Chondrocyte (in vitro differentiated cells): ENCODE measurements around the gene CHRNG. TPM values are rescaled to one million over a fixed set of nuclear protein-coding genes. Genes with fewer than 3 reads are reported as not detected.

ENCODE experiments used
- DNase-seq: peaks from one replicate; pipeline ENCODE4 v3.0.0; 2021; ENCODE audit warnings: mixed read lengths, low spot score
- H3K27ac Mint-ChIP-seq: one replicate; pipeline ENCODE4 v1.8.0; 2021; ENCODE audit warnings: mild to moderate bottlenecking, moderate library complexity, mixed read lengths; ENCODE audit not compliant: unreplicated experiment
- H3K27me3 Mint-ChIP-seq: 2 replicates; pipeline ENCODE4 v1.8.0; 2021; ENCODE audit warnings: low read depth, mixed read lengths
- H3K36me3 Mint-ChIP-seq: 2 replicates; pipeline ENCODE4 v1.8.0; 2021; ENCODE audit warnings: low read depth, mixed read lengths
- H3K4me1 Mint-ChIP-seq: 2 replicates; pipeline ENCODE4 v1.8.0; 2021; ENCODE audit warnings: low read depth, mild to moderate bottlenecking, mixed read lengths
- H3K4me3 Mint-ChIP-seq: one replicate; pipeline ENCODE4 v1.8.0; 2021; ENCODE audit warnings: mild to moderate bottlenecking, moderate library complexity, mixed read lengths; ENCODE audit not compliant: unreplicated experiment
- H3K9me3 Mint-ChIP-seq: 2 replicates; pipeline ENCODE4 v1.8.0; 2021; ENCODE audit warnings: low read depth, mixed read lengths
- CTCF ChIP-seq: fragments of 200-600 bp; sonication (generic); IDR thresholded peaks from 2 replicates; pipeline ENCODE4 v1.5.0; 2021; ENCODE audit warnings: antibody characterized with exemption, mild to moderate bottlenecking, moderate library complexity
- total RNA-seq: library from RNA; stranded (reverse); gene quantifications from 3 replicates; pipeline ENCODE4 v1.2.1, GENCODE V29; 2021

The CHRNG gene
- total RNA-seq, 1 donor from 2014 or later, result not detected

- Mint-ChIP-seq H3K36me3 (peaks cover 8% of the 10 kb centered on the region), H3K9me3 (peaks cover 7% of the 10 kb centered on the region), H3K4me1 (peaks cover 47% of the 10 kb centered on the region), H3K27ac (peak within 1 kb of the TSS; percentile 97), H3K4me3 (peak within 1 kb of the TSS; percentile 97), H3K27me3 (no peaks in the 10 kb centered on the region)
- TF ChIP-seq CTCF, result peak; percentile 69
- DNase-seq, result peak; percentile 98
These were observed 11.1 kb downstream of the CHRNG start, which contains the start of the genes EIF4E2 and TIGD1 for GRCh38 chr2:232550354-232551249. TSS of gene EIF4E2 (plus strand) at chr2:232550689. CDS start at chr2:232550725, 36 bp downstream. TSS of gene TIGD1 (minus strand) at chr2:232550557. CDS start at chr2:232549882, 675 bp downstream.

GRCh38 chr2:232551250-232551638 lies 11.8 kb downstream of the CHRNG start:
- Mint-ChIP-seq H3K4me1 (peaks cover 47% of the 10 kb centered on the region), H3K36me3 (peaks cover 6% of the 10 kb centered on the region), H3K9me3 (peaks cover 7% of the 10 kb centered on the region), H3K4me3 (peak overlapping the region; percentile 97), H3K27me3 (no peaks in the 10 kb centered on the region), H3K27ac (peak overlapping the region; percentile 97)
- DNase-seq, result no peak
- no peak for TF ChIP-seq CTCF

GRCh38 chr2:232551776-232552175 lies 12.3 kb downstream of the CHRNG start:
- no peak for TF ChIP-seq CTCF
- H3K9me3 Mint-ChIP-seq, result peaks cover 7% of the 10 kb centered on the region
- peaks cover 8% of the 10 kb centered on the region for H3K36me3 Mint-ChIP-seq
- peak overlapping the region; percentile 97 for H3K4me3 Mint-ChIP-seq
- peaks cover 47% of the 10 kb centered on the region for H3K4me1 Mint-ChIP-seq
- H3K27me3 Mint-ChIP-seq, result no peaks in the 10 kb centered on the region
- DNase-seq, result no peak
- peak overlapping the region; percentile 75 for H3K27ac Mint-ChIP-seq

- peaks cover 29% of the 10 kb centered on the region for H3K4me1 Mint-ChIP-seq
- DNase-seq, result no peak
- H3K4me3 Mint-ChIP-seq, result no peak overlapping the region
- no peaks in the 10 kb centered on the region for H3K9me3 Mint-ChIP-seq
- no peak for TF ChIP-seq CTCF
- H3K27ac Mint-ChIP-seq, result no peak overlapping the region
- peaks cover 19% of the 10 kb centered on the region for H3K36me3 Mint-ChIP-seq
- H3K27me3 Mint-ChIP-seq, result no peaks in the 10 kb centered on the region
These were observed 16.9 kb downstream of the CHRNG start for GRCh38 chr2:232556426-232556825.

GRCh38 chr2:232562515-232563151 lies 23.1 kb downstream of the CHRNG start:
- no peak overlapping the region for H3K4me3 Mint-ChIP-seq
- peaks cover 4% of the 10 kb centered on the region for H3K4me1 Mint-ChIP-seq
- DNase-seq, result no peak
- H3K27ac Mint-ChIP-seq, result no peak overlapping the region
- no peak for TF ChIP-seq CTCF
- no peaks in the 10 kb centered on the region for H3K27me3 Mint-ChIP-seq
- peaks cover 44% of the 10 kb centered on the region for H3K36me3 Mint-ChIP-seq
- H3K9me3 Mint-ChIP-seq, result no peaks in the 10 kb centered on the region
